ENCODE results near the gene CRIM1. TPM values are rescaled to one million over a fixed set of nuclear protein-coding genes. Genes with fewer than 3 reads are reported as not detected.

CRIM1 gene
- total RNA-seq, 2 donors from 2014 or later: 26.7 to 26.9 TPM

DNA sequence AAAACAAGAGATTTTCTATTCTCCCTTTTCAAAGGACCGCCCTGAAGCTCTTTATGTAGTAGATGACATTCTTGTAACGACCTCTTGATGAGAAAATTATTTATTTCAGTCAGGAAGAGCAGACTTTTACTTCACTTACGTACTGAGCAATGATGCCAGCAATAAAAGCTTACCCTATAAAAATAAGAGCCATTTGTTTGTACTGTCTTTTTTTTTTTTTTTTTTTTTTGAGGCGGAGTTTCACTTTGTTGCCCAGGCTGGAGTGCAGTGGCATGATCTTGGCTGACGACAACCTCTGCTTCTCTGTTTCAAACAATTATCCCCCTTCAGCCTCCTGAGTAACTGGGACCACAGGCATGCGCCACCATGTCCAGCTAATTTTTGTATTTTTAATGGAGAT lies 39.2 kb downstream of the CRIM1 start:
- peaks cover 12% of the 10 kb centered on the region for H3K36me3 Mint-ChIP-seq (ENCODE audit: low read depth)
- 86 to 100% methylated on average over 1 to 6 of the region's 6 CpGs for WGBS, 2 experiments (ENCODE audit: insufficient coverage in 1 of 2, insufficient read length in 1 of 2)
- H3K36me3 ChIP-seq (ENCODE audit: control insufficient read depth, insufficient read depth, low read length): peaks cover 11% of the 10 kb centered on the region
- H3K4me3 ChIP-seq (ENCODE audit: low read length): no peak overlapping the region
- H3K27me3 ChIP-seq (ENCODE audit: control insufficient read depth, insufficient read depth, low read length, poor library complexity, severe bottlenecking): no peaks in the 10 kb centered on the region
- H3K9me3 Mint-ChIP-seq: no peaks in the 10 kb centered on the region
- no peak overlapping the region for H3K27ac Mint-ChIP-seq
- H3K27ac ChIP-seq (ENCODE audit: low read depth, low read length): no peak overlapping the region
- H3K9ac ChIP-seq (ENCODE audit: extremely low read depth, low read length, poor library complexity, severe bottlenecking): no peak overlapping the region
- peaks cover 26% of the 10 kb centered on the region for H3K4me1 Mint-ChIP-seq
- peaks cover 11% of the 10 kb centered on the region for H3K4me1 ChIP-seq (ENCODE audit: control insufficient read depth, insufficient read depth, low read length)
- no peak overlapping the region for H3K4me3 Mint-ChIP-seq
- H3K27me3 Mint-ChIP-seq (ENCODE audit: insufficient read depth): no peaks in the 10 kb centered on the region
- TF ChIP-seq, protein P1, sequence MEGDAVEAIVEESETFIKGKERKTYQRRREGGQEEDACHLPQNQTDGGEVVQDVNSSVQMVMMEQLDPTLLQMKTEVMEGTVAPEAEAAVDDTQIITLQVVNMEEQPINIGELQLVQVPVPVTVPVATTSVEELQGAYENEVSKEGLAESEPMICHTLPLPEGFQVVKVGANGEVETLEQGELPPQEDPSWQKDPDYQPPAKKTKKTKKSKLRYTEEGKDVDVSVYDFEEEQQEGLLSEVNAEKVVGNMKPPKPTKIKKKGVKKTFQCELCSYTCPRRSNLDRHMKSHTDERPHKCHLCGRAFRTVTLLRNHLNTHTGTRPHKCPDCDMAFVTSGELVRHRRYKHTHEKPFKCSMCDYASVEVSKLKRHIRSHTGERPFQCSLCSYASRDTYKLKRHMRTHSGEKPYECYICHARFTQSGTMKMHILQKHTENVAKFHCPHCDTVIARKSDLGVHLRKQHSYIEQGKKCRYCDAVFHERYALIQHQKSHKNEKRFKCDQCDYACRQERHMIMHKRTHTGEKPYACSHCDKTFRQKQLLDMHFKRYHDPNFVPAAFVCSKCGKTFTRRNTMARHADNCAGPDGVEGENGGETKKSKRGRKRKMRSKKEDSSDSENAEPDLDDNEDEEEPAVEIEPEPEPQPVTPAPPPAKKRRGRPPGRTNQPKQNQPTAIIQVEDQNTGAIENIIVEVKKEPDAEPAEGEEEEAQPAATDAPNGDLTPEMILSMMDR (conservative IDR thresholded peaks at IDR 0.05): no peak
- DNase-seq: no peak
- H3K9me3 ChIP-seq (ENCODE audit: control insufficient read depth, low read length): no peaks in the 10 kb centered on the region

GRCh38 chr2:36395866-36396265 lies 40.3 kb downstream of the CRIM1 start:
- H3K4me1 ChIP-seq (ENCODE audit: control insufficient read depth, insufficient read depth, low read length): peaks cover 11% of the 10 kb centered on the region
- Mint-ChIP-seq H3K4me3 (no peak overlapping the region), H3K9me3 (no peaks in the 10 kb centered on the region), H3K27me3 (ENCODE audit: insufficient read depth) (no peaks in the 10 kb centered on the region), H3K4me1 (peaks cover 26% of the 10 kb centered on the region), H3K36me3 (ENCODE audit: low read depth) (peaks cover 7% of the 10 kb centered on the region), H3K27ac (no peak overlapping the region)
- no peak overlapping the region for H3K27ac ChIP-seq (ENCODE audit: low read depth, low read length)
- no peak overlapping the region for H3K9ac ChIP-seq (ENCODE audit: extremely low read depth, low read length, poor library complexity, severe bottlenecking)
- DNase-seq: no peak
- H3K27me3 ChIP-seq (ENCODE audit: control insufficient read depth, insufficient read depth, low read length, poor library complexity, severe bottlenecking): no peaks in the 10 kb centered on the region
- no peaks in the 10 kb centered on the region for H3K9me3 ChIP-seq (ENCODE audit: control insufficient read depth, low read length)
- 60 to 89% methylated on average over 1 to 4 of the region's 4 CpGs for WGBS, 2 experiments (ENCODE audit: insufficient coverage in 1 of 2, insufficient read length in 1 of 2)
- H3K4me3 ChIP-seq (ENCODE audit: low read length): no peak overlapping the region
- H3K36me3 ChIP-seq (ENCODE audit: control insufficient read depth, insufficient read depth, low read length): peaks cover 10% of the 10 kb centered on the region
- TF ChIP-seq, protein P1 (conservative IDR thresholded peaks at IDR 0.05): no peak

GRCh38 chr2:36396878-36397539 lies 41.4 kb downstream of the CRIM1 start:
- peaks cover 26% of the 10 kb centered on the region for H3K4me1 Mint-ChIP-seq
- WGBS, 2 experiments (ENCODE audit: insufficient coverage in 1 of 2, insufficient read length in 1 of 2): 94 to 97% methylated on average over 6 to 9 of the region's 9 CpGs
- H3K36me3 Mint-ChIP-seq (ENCODE audit: low read depth): peaks cover 7% of the 10 kb centered on the region
- TF ChIP-seq, protein P1 (conservative IDR thresholded peaks at IDR 0.05): no peak
- DNase-seq: no peak
- H3K27ac Mint-ChIP-seq: no peak overlapping the region
- H3K4me3 Mint-ChIP-seq: no peak overlapping the region
- no peaks in the 10 kb centered on the region for H3K9me3 Mint-ChIP-seq
- Histone ChIP-seq H3K4me3 (ENCODE audit: low read length) (no peak overlapping the region), H3K4me1 (ENCODE audit: control insufficient read depth, insufficient read depth, low read length) (peaks cover 11% of the 10 kb centered on the region), H3K27me3 (ENCODE audit: control insufficient read depth, insufficient read depth, low read length, poor library complexity, severe bottlenecking) (no peaks in the 10 kb centered on the region), H3K9me3 (ENCODE audit: control insufficient read depth, low read length) (no peaks in the 10 kb centered on the region), H3K27ac (ENCODE audit: low read depth, low read length) (no peak overlapping the region), H3K9ac (ENCODE audit: extremely low read depth, low read length, poor library complexity, severe bottlenecking) (no peak overlapping the region), H3K36me3 (ENCODE audit: control insufficient read depth, insufficient read depth, low read length) (peaks cover 10% of the 10 kb centered on the region)
- no peaks in the 10 kb centered on the region for H3K27me3 Mint-ChIP-seq (ENCODE audit: insufficient read depth)

All from endodermal cell (in vitro differentiated cells).